GM23248 (cell line): ENCODE results near the gene VPREB3. TPM values are rescaled to one million over a fixed set of nuclear protein-coding genes. Genes with fewer than 3 reads are reported as not detected.

ENCODE experiments used
- DNase-seq: peaks from one replicate; pipeline ENCODE4 v3.0.0-alpha.2; 2015
- H2AFZ ChIP-seq: fragments of 200-600 bp; sonication (generic); 2 replicates; pipeline ENCODE4 v1.6.1; 2016; ENCODE audit warnings: antibody characterized with exemption
- H3F3A ChIP-seq: fragments of 200-600 bp; sonication (generic); 2 replicates; pipeline ENCODE4 v1.6.1; 2016; ENCODE audit warnings: mild to moderate bottlenecking, antibody characterized with exemption, mixed run types; ENCODE audit not compliant: insufficient read depth
- H3K27ac ChIP-seq: fragments of 200-600 bp; sonication (generic); 2 replicates; pipeline ENCODE4 v1.5.1; 2016; ENCODE audit warnings: mild to moderate bottlenecking
- H3K27me3 ChIP-seq: fragments of 200-600 bp; sonication (generic); replicated peaks from 2 replicates; pipeline ENCODE4 v1.6.1; 2016; ENCODE audit warnings: mild to moderate bottlenecking; ENCODE audit not compliant: insufficient read depth
- H3K36me3 ChIP-seq: fragments of 200-600 bp; sonication (generic); 2 replicates; pipeline ENCODE4 v1.6.1; 2016; ENCODE audit warnings: low read depth, mild to moderate bottlenecking
- H3K4me1 ChIP-seq: fragments of 200-600 bp; sonication (generic); 2 replicates; pipeline ENCODE4 v1.6.1; 2016; ENCODE audit warnings: mild to moderate bottlenecking; ENCODE audit not compliant: insufficient read depth
- H3K4me2 ChIP-seq: fragments of 200-600 bp; sonication (generic); one replicate; pipeline ENCODE4 v1.6.1; 2016; ENCODE audit warnings: mild to moderate bottlenecking; ENCODE audit not compliant: unreplicated experiment
- H3K4me3 ChIP-seq: fragments of 200-600 bp; sonication (generic); 2 replicates; pipeline ENCODE4 v1.5.1; 2016; ENCODE audit warnings: mild to moderate bottlenecking
- H3K79me2 ChIP-seq: fragments of 200-600 bp; sonication (generic); 2 replicates; pipeline ENCODE4 v1.6.1; 2016; ENCODE audit warnings: mild to moderate bottlenecking; ENCODE audit not compliant: insufficient read depth
- H3K9ac ChIP-seq: fragments of 200-600 bp; sonication (generic); 2 replicates; pipeline ENCODE4 v1.6.1; 2016; ENCODE audit warnings: mild to moderate bottlenecking
- H3K9me2 ChIP-seq: fragments of 200-600 bp; sonication (generic); 2 replicates; pipeline ENCODE4 v1.6.1; 2016; ENCODE audit warnings: mixed run types, mild to moderate bottlenecking, moderate library complexity; ENCODE audit not compliant: insufficient read depth
- H3K9me3 ChIP-seq: fragments of 200-600 bp; sonication (generic); one replicate; pipeline ENCODE4 v1.6.1; 2017; ENCODE audit warnings: low read depth
- H4K20me1 ChIP-seq: fragments of 200-600 bp; sonication (generic); 2 replicates; pipeline ENCODE4 v1.6.0; 2016; ENCODE audit not compliant: insufficient read depth
- EZH2 ChIP-seq: fragments of 200-600 bp; sonication (generic); IDR thresholded peaks from 2 replicates; pipeline ENCODE4 v1.6.1; 2018; ENCODE audit warnings: antibody characterized with exemption, mild to moderate bottlenecking; ENCODE audit not compliant: insufficient read depth, poor library complexity, severe bottlenecking
- EZH2phosphoT487 ChIP-seq: fragments of 200-600 bp; sonication (generic); IDR thresholded peaks from 2 replicates; pipeline ENCODE4 v1.6.1; 2018; ENCODE audit warnings: antibody characterized with exemption, moderate library complexity, mild to moderate bottlenecking, low read depth; ENCODE audit not compliant: insufficient read depth
- WGBS, 2 experiments: methylation state at CpG; one replicate each; pipeline ENCODE4 v1.1.6; 2015 to 2017; ENCODE audit warnings: low lambda C conversion rate in 2 of 2, low coverage in 1 of 2; ENCODE audit errors: missing lambda C conversion rate in 2 of 2; 5-methylcytosine and 5-hydroxymethylcytosine counted together
- in situ Hi-C: fragments of 300-500 bp; cut with MboI; formaldehyde crosslinking; loops from 2 replicates; pipeline ENCODE4 v1.15.0; 2020
- polyA plus RNA-seq: library from polyadenylated mRNA; unstranded; fragments of >200 nt; fragmentation: Nextera tagmentation; extraction: Ambion mirVana; gene quantifications from 2 replicates; pipeline ENCODE4 v1.2.1, GENCODE V29; 2016
- total RNA-seq: library from RNA; depleted of rRNA; stranded (reverse); fragments of >200 nt; shearing (Covaris generic); gene quantifications from 2 replicates; pipeline ENCODE4 v1.2.3, GENCODE V29; 2014; rRNA removed

The VPREB3 gene
- total and polyA plus RNA-seq, 2 experiments from 2014 or later: not detected

DNA sequence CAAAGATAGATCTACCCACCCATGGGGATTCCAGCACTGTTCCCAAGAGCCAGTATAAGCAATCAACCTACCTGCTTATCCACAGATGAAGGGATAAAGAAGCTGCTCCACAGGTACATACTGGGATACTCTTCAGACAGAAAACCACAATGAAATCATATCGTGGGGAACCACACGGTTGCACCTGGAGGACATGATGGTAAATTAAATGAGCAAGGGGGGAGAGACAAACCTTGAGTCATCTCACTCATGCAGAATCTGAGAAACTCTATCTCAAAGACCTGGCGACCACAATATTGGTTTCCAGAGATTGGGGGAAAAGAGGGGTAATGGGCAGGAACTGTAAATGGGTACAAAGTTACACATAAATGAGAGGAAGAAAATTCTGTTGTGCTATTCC is 48.9 kb downstream of the VPREB3 start:
- Histone ChIP-seq H2AFZ (no peak overlapping the region), H3K36me3 (peaks cover 11% of the 10 kb centered on the region; the same call in 1 of the 2 replicates)
- in situ Hi-C loops: no loop called here

DNA sequence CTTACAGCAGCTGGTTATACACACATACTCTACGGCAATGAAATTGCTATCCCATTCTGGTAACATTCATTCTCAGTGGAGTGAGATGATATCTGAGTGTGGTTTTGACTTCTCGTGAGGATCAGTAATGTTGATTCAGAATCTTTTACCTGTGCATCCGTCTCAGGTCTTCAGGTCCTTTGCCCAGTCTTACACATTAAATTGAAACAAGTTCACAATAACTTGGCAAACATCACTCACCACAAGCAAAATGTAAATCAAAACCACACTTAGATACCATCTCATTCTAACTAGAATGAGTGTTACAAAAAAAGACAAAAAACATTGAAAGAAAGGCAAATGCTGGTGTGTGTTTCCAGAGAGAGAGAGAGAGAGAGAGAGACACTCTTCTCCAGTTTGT is 49.4 kb downstream of the VPREB3 start:
- Histone ChIP-seq H3K27me3 (no peaks in the 10 kb centered on the region), H3K9me2 (no peaks in the 10 kb centered on the region), H3F3A (peaks cover 7% of the 10 kb centered on the region; the same call in 1 of the 2 replicates), H3K36me3 (peaks cover 13% of the 10 kb centered on the region; the same call in 1 of the 2 replicates), H2AFZ (no peak overlapping the region), H4K20me1 (no peaks in the 10 kb centered on the region; the same call in 1 of the 2 replicates), H3K27ac (no peak overlapping the region), H3K9ac (no peak overlapping the region), H3K9me3 (no peaks in the 10 kb centered on the region), H3K4me3 (no peak overlapping the region), H3K79me2 (peaks cover 26% of the 10 kb centered on the region; the same call in 1 of the 2 replicates), H3K4me2 (no peak overlapping the region), H3K4me1 (peaks cover 8% of the 10 kb centered on the region; the same call in 1 of the 2 replicates)
- DNase-seq: no peak
- WGBS, 2 experiments: 96 to 97% methylated on average over 3 of the region's 3 CpGs
- TF ChIP-seq EZH2phosphoT487: no peak
- TF ChIP-seq EZH2: no peak
- in situ Hi-C loops: no loop called here

More for the DNA sequence above, 48.9 kb downstream of the VPREB3 start:
- no peaks in the 10 kb centered on the region; the same call in 1 of the 2 replicates for H4K20me1 ChIP-seq
- no peak overlapping the region for H3K4me3 ChIP-seq
- no peaks in the 10 kb centered on the region for H3K27me3 ChIP-seq
- no peak for DNase-seq
- no peak overlapping the region for H3K9ac ChIP-seq
- TF ChIP-seq EZH2 (no peak), EZH2phosphoT487 (no peak)
- H3K9me2 ChIP-seq: no peaks in the 10 kb centered on the region
- peaks cover 8% of the 10 kb centered on the region; the same call in 1 of the 2 replicates for H3K4me1 ChIP-seq
- no peaks in the 10 kb centered on the region for H3K9me3 ChIP-seq
- H3F3A ChIP-seq: peaks cover 8% of the 10 kb centered on the region; the same call in 1 of the 2 replicates
- H3K27ac ChIP-seq: no peak overlapping the region
- H3K4me2 ChIP-seq: no peak overlapping the region
- WGBS, 2 experiments: 85 to 87% methylated on average over 3 of the region's 3 CpGs
- H3K79me2 ChIP-seq: peaks cover 25% of the 10 kb centered on the region; the same call in 1 of the 2 replicates

DNA sequence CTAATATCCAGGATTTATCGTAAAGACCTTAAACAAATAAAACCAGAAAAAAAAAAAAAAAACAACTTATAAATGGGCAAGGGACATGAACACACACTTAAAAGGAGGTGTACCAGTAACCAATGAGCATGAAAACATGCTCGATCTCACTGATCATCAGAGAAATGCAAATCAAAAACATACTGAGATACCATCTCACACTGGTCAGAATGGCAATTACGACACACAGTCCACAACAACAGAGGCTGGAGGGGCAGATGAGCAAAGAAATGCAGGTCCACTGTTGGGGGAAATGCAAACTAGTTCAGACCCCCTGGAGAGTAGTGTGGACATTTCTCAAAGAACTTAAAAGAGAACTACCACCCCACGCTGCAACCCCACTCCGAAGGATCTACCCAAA is 50.2 kb downstream of the VPREB3 start:
- no peak overlapping the region for H2AFZ ChIP-seq
- H3K9me2 ChIP-seq: no peaks in the 10 kb centered on the region
- 88 to 95% methylated on average over 5 of the region's 5 CpGs for WGBS, 2 experiments
- H3K9ac ChIP-seq: no peak overlapping the region
- H3K79me2 ChIP-seq: peaks cover 26% of the 10 kb centered on the region; the same call in 1 of the 2 replicates
- TF ChIP-seq EZH2 (no peak), EZH2phosphoT487 (no peak)
- peaks cover 13% of the 10 kb centered on the region; the same call in 1 of the 2 replicates for H3K36me3 ChIP-seq
- no peaks in the 10 kb centered on the region for H3K9me3 ChIP-seq
- H3K27me3 ChIP-seq: no peaks in the 10 kb centered on the region
- in situ Hi-C loops: no loop called here
- no peaks in the 10 kb centered on the region for H3F3A ChIP-seq
- peaks cover 3% of the 10 kb centered on the region; the same call in 1 of the 2 replicates for H3K4me1 ChIP-seq
- no peak overlapping the region for H3K4me2 ChIP-seq
- H4K20me1 ChIP-seq: no peaks in the 10 kb centered on the region; the same call in 1 of the 2 replicates
- no peak overlapping the region for H3K27ac ChIP-seq
- H3K4me3 ChIP-seq: no peak overlapping the region
- DNase-seq: no peak

Other genes with a start within 250 kb of the VPREB3 start
- gene IGLL1, start 174.1 kb downstream of the VPREB3 start, total RNA-seq: not detected in 2 replicates
- not detected in 2 replicates for gene IGLL1, start 174.1 kb downstream of the VPREB3 start, polyA plus RNA-seq
- not detected in 2 replicates for gene DRICH1, start 122.1 kb downstream of the VPREB3 start, total RNA-seq
- not detected in 2 replicates for gene DRICH1, start 122.1 kb downstream of the VPREB3 start, polyA plus RNA-seq
- not detected in 2 replicates for gene RGL4, start 63.4 kb downstream of the VPREB3 start, total RNA-seq
- gene RGL4, start 63.4 kb downstream of the VPREB3 start, polyA plus RNA-seq: 0.06 and 0.49 TPM in 2 replicates
- 2.5 and 3.3 TPM in 2 replicates for gene ZNF70, start 3.3 kb downstream of the VPREB3 start, total RNA-seq
- gene ZNF70, start 3.3 kb downstream of the VPREB3 start, polyA plus RNA-seq: 1.0 and 1.2 TPM in 2 replicates
- 0.13 TPM in 1 of 2 replicates, not detected in the other for gene C22orf15, start 8.6 kb upstream of the VPREB3 start, total RNA-seq
- 0.41 and 0.54 TPM in 2 replicates for gene C22orf15, start 8.6 kb upstream of the VPREB3 start, polyA plus RNA-seq
- gene CHCHD10, start 13.5 kb upstream of the VPREB3 start, total RNA-seq: 1.6 TPM in 1 of 2 replicates, not detected in the other
- gene CHCHD10, start 13.5 kb upstream of the VPREB3 start, polyA plus RNA-seq: 20.3 and 22.3 TPM in 2 replicates
- 2.9 and 18.2 TPM in 2 replicates for gene MMP11, start 18.4 kb upstream of the VPREB3 start, total RNA-seq
- 1.3 and 2.5 TPM in 2 replicates for gene MMP11, start 18.4 kb upstream of the VPREB3 start, polyA plus RNA-seq
- gene SMARCB1, start 32.5 kb upstream of the VPREB3 start, total RNA-seq: 34.9 and 63.9 TPM in 2 replicates
- gene SMARCB1, start 32.5 kb upstream of the VPREB3 start, polyA plus RNA-seq: 85.2 and 85.4 TPM in 2 replicates
- 1.2 and 2.3 TPM in 2 replicates for gene DERL3, start 84.6 kb upstream of the VPREB3 start, total RNA-seq
- 0.73 and 0.76 TPM in 2 replicates for gene DERL3, start 84.6 kb upstream of the VPREB3 start, polyA plus RNA-seq
- gene SLC2A11, start 103.5 kb upstream of the VPREB3 start, total RNA-seq: 8.5 and 16.6 TPM in 2 replicates
- gene SLC2A11, start 103.5 kb upstream of the VPREB3 start, polyA plus RNA-seq: 5.7 and 6.1 TPM in 2 replicates
- gene MIF, start 140.0 kb upstream of the VPREB3 start, total RNA-seq: 262 and 335 TPM in 2 replicates
- 2,233 and 2,246 TPM in 2 replicates for gene MIF, start 140.0 kb upstream of the VPREB3 start, polyA plus RNA-seq
- 5.3 and 8.7 TPM in 2 replicates for gene GSTT2B, start 206.8 kb upstream of the VPREB3 start, total RNA-seq
- gene GSTT2B, start 206.8 kb upstream of the VPREB3 start, polyA plus RNA-seq: 13.7 and 15.6 TPM in 2 replicates
- not detected in 2 replicates for gene DDTL, start 212.5 kb upstream of the VPREB3 start, total RNA-seq
- gene DDTL, start 212.5 kb upstream of the VPREB3 start, polyA plus RNA-seq: 1.3 and 2.4 TPM in 2 replicates
- 80.8 and 96.1 TPM in 2 replicates for gene DDT, start 220.0 kb upstream of the VPREB3 start, total RNA-seq
- 163 and 164 TPM in 2 replicates for gene DDT, start 220.0 kb upstream of the VPREB3 start, polyA plus RNA-seq
- gene GSTT2, start 225.7 kb upstream of the VPREB3 start, total RNA-seq: 0.65 and 2.1 TPM in 2 replicates
- gene GSTT2, start 225.7 kb upstream of the VPREB3 start, polyA plus RNA-seq: 1.2 and 1.4 TPM in 2 replicates